ENCODE results near the gene EML3.
"Not testable (repeated sequence)": the region's sequence is repeated elsewhere in the genome, so short reads cannot be mapped to it uniquely, and the experiment has no call there.

Gene EML3

GRCh38 chr11:62612366-62613290, at the start of gene EML3, which contains the start of gene ROM1:
Gene EML3 (minus strand): TSS chr11:62612775. CDS start chr11:62612457, 318 bp downstream.
Gene ROM1 (plus strand): TSS chr11:62613257. CDS start chr11:62613282, 25 bp downstream.
- peak; percentile 82 for DNase-seq (ENCODE audit: low spot score)

- no peak for DNase-seq (ENCODE audit: low spot score)
Measured at GRCh38 chr11:62656796-62657429, 44.3 kb upstream of the EML3 start.

GRCh38 chr11:62654297-62654696, 41.7 kb upstream of the EML3 start:
- DNase-seq (ENCODE audit: low spot score) = no peak

GRCh38 chr11:62652161-62653006, 39.8 kb upstream of the EML3 start:
- no peak for DNase-seq (ENCODE audit: low spot score)

GRCh38 chr11:62650283-62650682, 37.7 kb upstream of the EML3 start:
- not testable (repeated sequence) for DNase-seq (ENCODE audit: low spot score)

- DNase-seq (ENCODE audit: low spot score) = no peak
Measured at GRCh38 chr11:62649486-62649885, 36.9 kb upstream of the EML3 start.

- no peak for DNase-seq (ENCODE audit: low spot score)
Measured at GRCh38 chr11:62648967-62649364, 36.4 kb upstream of the EML3 start.

- DNase-seq (ENCODE audit: low spot score) = no peak
Measured at GRCh38 chr11:62648185-62648966, 35.8 kb upstream of the EML3 start.

- no peak for DNase-seq (ENCODE audit: low spot score)
Measured at GRCh38 chr11:62647609-62648005, 35.0 kb upstream of the EML3 start.

- DNase-seq (ENCODE audit: low spot score) = no peak
Measured at GRCh38 chr11:62646825-62647608, 34.4 kb upstream of the EML3 start.

- DNase-seq (ENCODE audit: low spot score) = peak; percentile 98
Measured at GRCh38 chr11:62645946-62646824, 33.6 kb upstream of the EML3 start, which contains the start of gene GANAB. Gene GANAB (minus strand): TSS chr11:62646613. CDS start chr11:62646599, 14 bp downstream.

- DNase-seq (ENCODE audit: low spot score) = no peak
Measured at GRCh38 chr11:62645671-62645945, 33.0 kb upstream of the EML3 start.

- no peak for DNase-seq (ENCODE audit: low spot score)
Measured at GRCh38 chr11:62644220-62644619, 31.6 kb upstream of the EML3 start.

- DNase-seq (ENCODE audit: low spot score) = no peak
Measured at GRCh38 chr11:62632492-62632891, 19.9 kb upstream of the EML3 start.

- no peak for DNase-seq (ENCODE audit: low spot score)
Measured at GRCh38 chr11:62627713-62628112, 15.1 kb upstream of the EML3 start.

GRCh38 chr11:62622476-62623089, 10.0 kb upstream of the EML3 start:
- DNase-seq (ENCODE audit: low spot score) = no peak

GRCh38 chr11:62621567-62622470, 9.2 kb upstream of the EML3 start, which contains the start of gene B3GAT3:
Gene B3GAT3 (minus strand): TSS chr11:62621986. CDS start chr11:62621947, 39 bp downstream.
- peak; percentile 98 for DNase-seq (ENCODE audit: low spot score)

- DNase-seq (ENCODE audit: low spot score) = no peak
Measured at GRCh38 chr11:62621027-62621566, 8.5 kb upstream of the EML3 start.

Data from pons (tissue), 1 donor.